Measurements from ENCODE around the gene TBX10. TPM values are rescaled to one million over a fixed set of nuclear protein-coding genes. Genes with fewer than 3 reads are reported as not detected.

Gene TBX10
- total and polyA plus RNA-seq, 2 of the 8 experiments (the other 6 are each of a cell fraction or from before 2014, with no cell fraction given) = 0.09 TPM; not detected in 1

GRCh38 chr11:67644472-67645418 is 5.2 kb upstream of the TBX10 start:
- Histone ChIP-seq H3K36me3 (ENCODE audit: control insufficient read depth in 2 of 4, insufficient read depth in 4 of 4, low read length in 3 of 4) (no peaks in the 10 kb centered on the region; a peak in 1 of 8 replicates), H3K27me3 (replicated peaks in 1 of 4; ENCODE audit: control insufficient read depth in 3 of 4, extremely low read depth in 1 of 4, insufficient read depth in 3 of 4, low read length in 3 of 4) (peaks cover 5 to 20% (median 13%) of the 10 kb centered on the region in 4 experiments), H3K79me2 (ENCODE audit: control insufficient read depth in 1 of 2, insufficient read depth in 2 of 2, low read length in 2 of 2) (no peaks in the 10 kb centered on the region), H3K18ac (ENCODE audit: extremely low read depth, low read length) (peak overlapping the region; percentile 32), H2AK5ac (ENCODE audit: low read depth, low read length) (no peak overlapping the region), H2BK5ac (ENCODE audit: low read depth, low read length) (no peak overlapping the region), H4K91ac (replicated peaks; ENCODE audit: insufficient read length, low read length) (no peak overlapping the region), H2BK20ac (ENCODE audit: low read length) (no peak overlapping the region), H3K27ac (ENCODE audit: low read depth, low read length) (no peak overlapping the region), H2BK15ac (ENCODE audit: low read length) (no peak overlapping the region), H3K23ac (ENCODE audit: insufficient read length) (no peak overlapping the region), H4K20me1 (replicated peaks in 1 of 2; ENCODE audit: control insufficient read depth in 1 of 2, insufficient read depth in 2 of 2, low read length in 2 of 2) (peaks cover 0 to 4% of the 10 kb centered on the region in 2 experiments), H3K56ac (replicated peaks; ENCODE audit: insufficient read length, low read depth, low read length) (no peak overlapping the region), H2BK120ac (replicated peaks; ENCODE audit: low read depth, low read length) (no peak overlapping the region), H3K14ac (ENCODE audit: insufficient read length) (no peak overlapping the region), H3K79me1 (ENCODE audit: low read depth, low read length) (no peaks in the 10 kb centered on the region), H3K4ac (replicated peaks; ENCODE audit: insufficient read length, low read depth, low read length) (no peak overlapping the region), H3K9me3 (ENCODE audit: insufficient read depth in 2 of 2, low read depth in 1 of 2, low read length in 1 of 2) (peaks cover 3 to 6% of the 10 kb centered on the region in 2 experiments; a peak in 3 of 4 replicates), H4K5ac (ENCODE audit: insufficient read length, low read depth, low read length) (no peak overlapping the region), H2BK12ac (ENCODE audit: low read depth, low read length) (peak overlapping the region; percentile 80; the same call in 1 of the 2 replicates), H2AFZ (ENCODE audit: low read length) (no peak overlapping the region), H3K4me3 (ENCODE audit: extremely low read depth in 1 of 4, insufficient read depth in 2 of 4, low read depth in 3 of 4, low read length in 4 of 4) (no peak overlapping the region), H3K4me1 (replicated peaks in 1 of 4; ENCODE audit: control insufficient read depth in 3 of 4, insufficient read depth in 4 of 4, low read length in 3 of 4) (peaks cover 0 to 6% (median 0%) of the 10 kb centered on the region in 4 experiments; a peak in 1 of 7 replicates), H3K4me2 (ENCODE audit: insufficient read depth in 1 of 2, low read depth in 2 of 2, low read length in 2 of 2) (no peak overlapping the region), H3K23me2 (ENCODE audit: low read depth, low read length) (peaks cover 3% of the 10 kb centered on the region), H4K8ac (ENCODE audit: extremely low read depth, insufficient read depth, low read length) (0 out of 2 replicates have a peak overlapping the region, but pooled peaks have one; percentile 40), H3K9ac (replicated peaks in 1 of 4; ENCODE audit: extremely low read depth in 1 of 4, low read depth in 3 of 4, low read length in 3 of 4) (no peak overlapping the region)
- DNase-seq (ENCODE audit: low read depth in 1 of 2, low spot score in 2 of 2) (peak in 1 of 2 experiments; percentile 56), FAIRE-seq (no peak)
- ChIA-PET CTCF (ENCODE audit: partially characterized antibody) (interaction anchor here (0.6 to 8.6 kb wide), 20 partner anchors 10 to 173 kb away, joined by 3 to 99 read pairs (median 4); partner anchors contain the start of genes ALDH3B2 and NUDT8), POLR2A (ENCODE audit: partially characterized antibody) (interaction anchor here (1.0 to 1.5 kb wide), 2 partner anchors 17 to 31 kb away, joined by 3 read pairs; no protein-coding TSS in a partner anchor)
- 94% methylated on average over 17 of the region's 22 CpGs; no CpG with 5 or more reads in 1 of the 2 experiments for WGBS, 2 experiments (ENCODE audit: extremely low coverage in 1 of 2, insufficient coverage in 1 of 2, insufficient read length in 1 of 2, insufficient replicate concordance in 2 of 2, low coverage in 1 of 2, low lambda C conversion rate in 2 of 2, missing lambda C conversion rate in 1 of 2)
- TF ChIP-seq SP4 (IDR thresholded peaks at IDR 0.05; ENCODE audit: low read length) = no peak
- TF ChIP-seq RBBP5 (IDR thresholded peaks at IDR 0.05; ENCODE audit: borderline replicate concordance, low read depth, low read length) = no peak
- TF ChIP-seq GABPA (IDR thresholded peaks at IDR 0.05; ENCODE audit: borderline replicate concordance, insufficient read depth, low read length) = no peak
- no peak for TF ChIP-seq E2F6 (IDR thresholded peaks at IDR 0.05)
- TF ChIP-seq SUZ12 (IDR thresholded peaks at IDR 0.05; ENCODE audit: low read length) = no peak
- no peak for TF ChIP-seq YY1 (IDR thresholded peaks at IDR 0.05; ENCODE audit: low read depth, low read length)
- TF ChIP-seq CBX5 (IDR thresholded peaks at IDR 0.05; ENCODE audit: low read depth, low read length) = no peak
- TF ChIP-seq SIX5 (IDR thresholded peaks at IDR 0.05; ENCODE audit: low read depth, low read length) = no peak
- no peak for TF ChIP-seq CHD2 (IDR thresholded peaks at IDR 0.05; ENCODE audit: low read length)
- no peak for TF ChIP-seq TCF12 (IDR thresholded peaks at IDR 0.05; ENCODE audit: low read depth, low read length)
- no peak for TF ChIP-seq SAP30 (IDR thresholded peaks at IDR 0.05; ENCODE audit: insufficient read depth, insufficient replicate concordance, low read length)
